ENCODE measurements around the gene DNM3. TPM values are rescaled to one million over a fixed set of nuclear protein-coding genes. Genes with fewer than 3 reads are reported as not detected.

DNM3 gene
- total RNA-seq, 2 experiments from 2014 or later = 1.6 to 1.8 TPM

DNA sequence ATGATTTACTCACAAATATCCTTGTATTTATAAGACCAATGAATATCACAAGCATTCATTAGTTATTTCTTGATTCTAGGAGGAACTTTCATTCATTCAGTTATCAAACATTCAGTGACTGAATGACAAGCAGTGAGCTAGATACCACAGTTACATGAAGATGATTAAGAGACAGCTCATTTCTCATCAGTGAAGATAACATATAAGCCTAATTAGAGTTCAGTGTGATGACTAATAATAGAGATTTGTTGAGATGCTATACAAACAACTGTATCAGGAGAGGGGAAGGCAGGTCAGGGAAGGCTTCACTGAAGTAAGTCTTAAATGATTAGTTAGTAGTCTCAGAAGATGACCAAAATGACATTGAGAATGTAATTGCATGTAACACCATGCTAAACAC, 564.6 kb downstream of the DNM3 start:
- CTCF ChIA-PET = interaction anchor here (1.8 kb wide), 1 partner anchor 11 kb away, joined by 7 read pairs; no protein-coding TSS in a partner anchor
- H3K27ac Mint-ChIP-seq = no peak overlapping the region
- intact Hi-C loops (cut with DNase I, micrococcal nuclease) = no loop called here
- Histone ChIP-seq H3K27me3 (ENCODE audit: control insufficient read depth in 1 of 2, insufficient read depth in 2 of 2, low read length in 2 of 2) (no peaks in the 10 kb centered on the region), H3K27ac (ENCODE audit: low read depth in 1 of 2, low read length in 2 of 2) (no peak overlapping the region), H3K36me3 (ENCODE audit: insufficient read depth, low read length) (no peaks in the 10 kb centered on the region), H3K4me3 (ENCODE audit: low read length) (no peak overlapping the region), H3K4me1 (ENCODE audit: insufficient read depth, low read length) (no peaks in the 10 kb centered on the region), H3K9me3 (ENCODE audit: control insufficient read depth in 1 of 2, insufficient read depth in 1 of 2, low read length in 2 of 2) (no peaks in the 10 kb centered on the region)
- H3K9me3 Mint-ChIP-seq = no peaks in the 10 kb centered on the region
- H3K4me3 Mint-ChIP-seq = no peak overlapping the region
- H3K36me3 Mint-ChIP-seq (ENCODE audit: low read depth) = no peaks in the 10 kb centered on the region
- peaks cover 11% of the 10 kb centered on the region for H3K4me1 Mint-ChIP-seq (ENCODE audit: low read depth)
- no peak for TF ChIP-seq CTCF (IDR thresholded peaks at IDR 0.05)
- ATAC-seq (ENCODE audit: poor library complexity) (no peak), DNase-seq (no peak)
- POLR2A ChIA-PET = no interaction called here
- H3K27me3 Mint-ChIP-seq = no peaks in the 10 kb centered on the region

DNA sequence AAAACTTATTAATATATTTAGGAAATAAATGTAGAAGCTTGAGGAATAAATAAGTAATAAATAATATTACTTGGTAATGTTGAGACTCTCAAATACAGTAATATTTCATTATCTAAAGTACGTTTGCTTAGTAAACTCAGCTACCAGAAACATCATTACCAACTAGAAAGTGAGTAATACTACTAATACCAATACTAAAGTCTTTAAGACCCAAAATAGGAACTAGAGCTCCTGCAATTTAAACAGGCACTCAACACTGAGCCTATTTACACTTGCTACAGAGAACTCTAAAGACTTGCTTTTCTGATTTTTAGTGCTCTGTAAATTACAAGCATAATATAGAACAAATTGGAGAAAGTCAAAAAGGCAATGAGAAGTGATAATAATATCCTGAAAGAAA, 565.7 kb downstream of the DNM3 start:
- H3K36me3 Mint-ChIP-seq (ENCODE audit: low read depth) = no peaks in the 10 kb centered on the region
- H3K4me3 ChIP-seq (ENCODE audit: low read length) = no peak overlapping the region
- no peak overlapping the region for H3K27ac ChIP-seq (ENCODE audit: low read depth in 1 of 2, low read length in 2 of 2)
- POLR2A ChIA-PET = no interaction called here
- intact Hi-C loops (cut with DNase I, micrococcal nuclease) = no loop called here
- ATAC-seq (ENCODE audit: poor library complexity) (no peak), DNase-seq (no peak)
- H3K27ac Mint-ChIP-seq = no peak overlapping the region
- no peaks in the 10 kb centered on the region for H3K36me3 ChIP-seq (ENCODE audit: insufficient read depth, low read length)
- CTCF ChIA-PET = no interaction called here
- TF ChIP-seq CTCF (IDR thresholded peaks at IDR 0.05) = no peak
- no peak overlapping the region for H3K4me3 Mint-ChIP-seq
- H3K9me3 Mint-ChIP-seq = no peaks in the 10 kb centered on the region
- no peaks in the 10 kb centered on the region for H3K27me3 ChIP-seq (ENCODE audit: control insufficient read depth in 1 of 2, insufficient read depth in 2 of 2, low read length in 2 of 2)
- H3K4me1 Mint-ChIP-seq (ENCODE audit: low read depth) = peaks cover under 1% of the 10 kb centered on the region
- H3K4me1 ChIP-seq (ENCODE audit: insufficient read depth, low read length) = no peaks in the 10 kb centered on the region
- no peaks in the 10 kb centered on the region for H3K27me3 Mint-ChIP-seq
- no peaks in the 10 kb centered on the region for H3K9me3 ChIP-seq (ENCODE audit: control insufficient read depth in 1 of 2, insufficient read depth in 1 of 2, low read length in 2 of 2)

GRCh38 chr1:172408958-172409357, 567.7 kb downstream of the DNM3 start:
- ATAC-seq (ENCODE audit: poor library complexity) = no peak
- no peak overlapping the region for H3K27ac ChIP-seq (ENCODE audit: low read depth in 1 of 2, low read length in 2 of 2)
- Mint-ChIP-seq H3K36me3 (ENCODE audit: low read depth) (no peaks in the 10 kb centered on the region), H3K27ac (no peak overlapping the region), H3K4me1 (ENCODE audit: low read depth) (no peaks in the 10 kb centered on the region), H3K27me3 (no peaks in the 10 kb centered on the region), H3K9me3 (no peaks in the 10 kb centered on the region), H3K4me3 (no peak overlapping the region)
- CTCF ChIA-PET = no interaction called here
- H3K4me3 ChIP-seq (ENCODE audit: low read length) = no peak overlapping the region
- POLR2A ChIA-PET = no interaction called here
- no peaks in the 10 kb centered on the region for H3K4me1 ChIP-seq (ENCODE audit: insufficient read depth, low read length)
- DNase-seq = no peak
- no peaks in the 10 kb centered on the region for H3K27me3 ChIP-seq (ENCODE audit: control insufficient read depth in 1 of 2, insufficient read depth in 2 of 2, low read length in 2 of 2)
- no peaks in the 10 kb centered on the region for H3K9me3 ChIP-seq (ENCODE audit: control insufficient read depth in 1 of 2, insufficient read depth in 1 of 2, low read length in 2 of 2)
- no peaks in the 10 kb centered on the region for H3K36me3 ChIP-seq (ENCODE audit: insufficient read depth, low read length)
- intact Hi-C loops (cut with DNase I, micrococcal nuclease) = no loop called here
- TF ChIP-seq CTCF (IDR thresholded peaks at IDR 0.05) = no peak

Data from CD4-positive, alpha-beta T cell (primary cell).